A673 (cell line): ENCODE data around the gene ZPR1. TPM values are rescaled to one million over a fixed set of nuclear protein-coding genes. Genes with fewer than 3 reads are reported as not detected.

Experiments
- BruUV-seq: library from RNA; stranded (reverse); fragments of 400-500 nt; replicated peaks from 2 replicates; lab custom pipeline; 2021; lab: Mats Ljungman, UMichigan
- CTCF ChIA-PET: fragments of 300-600 bp; sonication (Branson Sonifier 250); formaldehyde crosslinking; loops from one replicate; lab custom pipeline; 2022; ENCODE audit warnings: antibody characterized with exemption; lab: Charles Lee
- POLR2A ChIA-PET: fragments of 300-600 bp; sonication (Branson Sonifier 250); formaldehyde crosslinking; loops from one replicate; lab custom pipeline; 2022; ENCODE audit warnings: antibody characterized with exemption; ENCODE audit not compliant: low non-redundant PET; lab: Charles Lee
- DNase-seq: peaks from one replicate; pipeline ENCODE4 v3.0.0-alpha.2; 2015; ENCODE audit warnings: low spot score
- H3K27ac ChIP-seq: fragments of 200-600 bp; sonication (generic); 2 replicates; pipeline ENCODE4 v1.5.1; 2016; ENCODE audit warnings: mixed run types, low read depth, mild to moderate bottlenecking, mixed read lengths, antibody characterized with exemption, low read length; ENCODE audit not compliant: poor library complexity, severe bottlenecking
- H3K27me3 ChIP-seq: fragments of 200-600 bp; sonication (generic); replicated peaks from 2 replicates; pipeline ENCODE4 v1.6.1; 2017; ENCODE audit warnings: mixed run types, low read depth, mild to moderate bottlenecking, mixed read lengths, antibody characterized with exemption, low read length; ENCODE audit not compliant: insufficient read depth, poor library complexity
- H3K36me3 ChIP-seq: fragments of 200-600 bp; sonication (generic); 2 replicates; pipeline ENCODE4 v1.6.1; 2016; ENCODE audit warnings: mixed run types, mild to moderate bottlenecking, mixed read lengths, antibody characterized with exemption, low read length; ENCODE audit not compliant: insufficient read depth, poor library complexity, severe bottlenecking
- H3K4me1 ChIP-seq: fragments of 200-600 bp; sonication (generic); 2 replicates; pipeline ENCODE4 v1.6.1; 2017; ENCODE audit warnings: mixed run types, mild to moderate bottlenecking, mixed read lengths, antibody characterized with exemption, low read length; ENCODE audit not compliant: insufficient read depth, poor library complexity, severe bottlenecking
- H3K4me3 ChIP-seq: fragments of 200-600 bp; sonication (generic); 2 replicates; pipeline ENCODE4 v1.5.1; 2016; ENCODE audit warnings: low read depth, mixed run types, mild to moderate bottlenecking, mixed read lengths, low read length; ENCODE audit not compliant: poor library complexity, severe bottlenecking
- H3K9me3 ChIP-seq: fragments of 200-600 bp; sonication (generic); 2 replicates; pipeline ENCODE4 v1.6.1; 2016; ENCODE audit warnings: mixed run types, low read depth, mild to moderate bottlenecking, mixed read lengths, antibody characterized with exemption, low read length; ENCODE audit not compliant: poor library complexity, severe bottlenecking
- CTCF ChIP-seq: fragments of 300-800, 200-600 bp; sonication (generic); conservative IDR thresholded peaks from 2 replicates; pipeline ENCODE4 v1.5.1; 2017; ENCODE audit warnings: low read depth, mild to moderate bottlenecking, antibody characterized with exemption, low read length, moderate library complexity, mixed read lengths
- EZH2 ChIP-seq: fragments of 200-600 bp; sonication (generic); IDR thresholded peaks from 2 replicates; pipeline ENCODE4 v1.6.1; 2017; ENCODE audit warnings: borderline replicate concordance, low read depth, mild to moderate bottlenecking, mixed read lengths, antibody characterized with exemption, low read length; ENCODE audit not compliant: poor library complexity, severe bottlenecking
- intact Hi-C: fragments of 100-400 bp; cut with micrococcal nuclease; formaldehyde crosslinking; loops from one replicate; pipeline ENCODE4 v1.10.0; 2022; ENCODE audit not compliant: unreplicated experiment
- total RNA-seq: library from RNA; stranded (reverse); gene quantifications from 2 replicates; pipeline ENCODE4 v1.2.3, GENCODE V29; 2021

ZPR1 gene
- total RNA-seq, 1 experiment from 2014 or later, result 109 TPM

DNA sequence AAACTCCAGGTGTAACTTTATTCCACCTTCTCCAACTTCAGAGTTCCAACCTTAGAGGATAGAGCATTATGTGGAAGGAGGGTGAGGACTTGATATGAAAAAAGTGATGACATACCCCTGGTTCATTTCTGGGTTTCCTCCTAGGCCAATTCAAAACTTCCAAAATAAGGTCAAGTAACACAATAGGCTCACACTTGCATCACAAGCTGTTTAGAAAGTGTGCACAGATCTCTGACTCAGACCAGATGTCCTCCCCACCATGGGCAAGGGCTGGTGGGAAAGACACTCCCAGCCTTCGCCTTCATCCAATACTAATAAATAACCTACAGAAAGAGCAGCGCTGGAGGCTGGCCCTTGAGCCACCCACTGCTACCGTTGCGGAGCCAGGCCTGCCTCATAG is 9.3 kb downstream of the ZPR1 start:
- Histone ChIP-seq H3K4me3 (no peak overlapping the region), H3K9me3 (no peaks in the 10 kb centered on the region), H3K27me3 (no peaks in the 10 kb centered on the region), H3K4me1 (peaks cover 8% of the 10 kb centered on the region), H3K27ac (no peak overlapping the region), H3K36me3 (peaks cover 57% of the 10 kb centered on the region)
- DNase-seq, result no peak
- POLR2A ChIA-PET, result no interaction called here
- intact Hi-C loops, result no loop called here
- CTCF ChIA-PET, result no interaction called here
- no peak for TF ChIP-seq CTCF
- no peak for TF ChIP-seq EZH2
- BruUV-seq, result no TSS peak

DNA sequence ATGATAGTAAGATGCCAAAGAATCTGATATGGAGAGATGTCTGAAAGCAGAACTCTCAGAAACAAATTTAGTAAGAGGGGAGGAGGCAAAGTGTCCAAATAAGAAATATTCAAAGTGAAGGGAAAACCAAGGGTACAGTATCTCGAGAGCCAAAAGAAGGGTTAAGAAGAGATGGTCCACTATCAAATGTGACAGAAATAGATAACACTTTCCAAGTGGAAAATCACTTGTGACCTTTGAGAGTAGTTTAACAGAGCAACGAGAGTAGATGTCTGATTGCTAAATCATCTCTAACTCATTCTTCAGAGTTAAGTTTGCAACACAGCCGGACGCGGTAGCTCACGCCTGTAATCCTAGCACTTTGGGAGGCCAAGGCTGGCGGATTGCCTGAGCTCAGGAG is 10.8 kb downstream of the ZPR1 start:
- no peaks in the 10 kb centered on the region for H3K27me3 ChIP-seq
- peaks cover 42% of the 10 kb centered on the region for H3K36me3 ChIP-seq
- intact Hi-C loops, result no loop called here
- no TSS peak for BruUV-seq
- H3K27ac ChIP-seq, result no peak overlapping the region
- peaks cover 9% of the 10 kb centered on the region for H3K4me1 ChIP-seq
- H3K9me3 ChIP-seq, result no peaks in the 10 kb centered on the region
- DNase-seq, result no peak
- ChIA-PET CTCF (no interaction called here), POLR2A (no interaction called here)
- TF ChIP-seq CTCF (no peak), EZH2 (no peak)
- H3K4me3 ChIP-seq, result no peak overlapping the region

GRCh38 chr11:116776522-116776984 is 11.3 kb downstream of the ZPR1 start:
- no TSS peak for BruUV-seq
- no peak for DNase-seq
- ChIA-PET CTCF (no interaction called here), POLR2A (no interaction called here)
- H3K9me3 ChIP-seq, result no peaks in the 10 kb centered on the region
- peaks cover 39% of the 10 kb centered on the region for H3K36me3 ChIP-seq
- H3K27ac ChIP-seq, result no peak overlapping the region
- intact Hi-C loops, result no loop called here
- H3K4me3 ChIP-seq, result no peak overlapping the region
- TF ChIP-seq EZH2 (no peak), CTCF (no peak)
- H3K4me1 ChIP-seq, result peaks cover 14% of the 10 kb centered on the region
- H3K27me3 ChIP-seq, result no peaks in the 10 kb centered on the region
